GM21737 (cell line): Measurements from ENCODE around the gene VPS45.
"Not testable (repeated sequence)": the region's sequence is repeated elsewhere in the genome, so short reads cannot be mapped to it uniquely, and the experiment has no call there.

Experiments used
- ATAC-seq: cut with Tn5 transposase; IDR thresholded peaks from one replicate; pipeline ENCODE4 v1.9.1; 2021; ENCODE audit warnings: mild to moderate bottlenecking, moderate library complexity; ENCODE audit not compliant: unreplicated experiment

The VPS45 gene

DNA sequence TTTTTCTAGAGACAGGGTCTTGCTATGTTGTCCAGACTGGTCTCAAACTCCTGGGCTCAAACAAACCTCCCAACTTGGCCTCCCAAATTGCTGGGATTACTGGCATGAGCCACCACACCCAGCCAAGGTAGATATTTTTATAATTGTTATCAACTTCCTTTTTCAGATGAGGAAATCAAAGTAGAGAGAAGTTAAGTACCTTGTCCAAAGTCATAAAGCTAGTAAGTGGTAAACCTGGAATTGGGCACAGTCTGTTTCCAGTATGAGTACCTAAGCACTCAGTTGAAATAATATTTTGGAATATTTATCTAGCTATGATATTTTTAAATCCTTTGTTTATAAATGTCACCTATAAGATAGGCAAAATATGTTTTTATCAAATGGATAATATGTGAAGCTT is 59.9 kb downstream of the VPS45 start:
- ATAC-seq = no peak

DNA sequence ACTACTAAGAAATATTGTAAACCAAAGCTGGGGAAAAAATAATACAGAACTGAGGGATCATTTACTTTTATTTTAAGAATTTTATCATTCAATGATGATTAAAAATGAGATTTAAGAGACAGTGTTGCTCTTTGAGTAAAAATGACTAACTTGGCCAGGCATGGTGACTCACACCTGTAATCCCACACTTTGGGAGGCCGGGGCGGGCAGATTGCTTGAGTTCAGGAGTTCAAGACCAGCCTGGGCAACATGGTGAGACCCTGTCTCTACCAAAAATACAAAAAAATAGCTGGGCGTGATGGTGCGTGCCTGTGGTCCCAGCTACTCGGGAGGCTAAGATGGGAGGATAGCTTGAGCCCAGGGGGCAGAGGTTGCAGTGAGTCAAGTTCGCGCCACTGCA is 60.3 kb downstream of the VPS45 start:
- no peak for ATAC-seq

DNA sequence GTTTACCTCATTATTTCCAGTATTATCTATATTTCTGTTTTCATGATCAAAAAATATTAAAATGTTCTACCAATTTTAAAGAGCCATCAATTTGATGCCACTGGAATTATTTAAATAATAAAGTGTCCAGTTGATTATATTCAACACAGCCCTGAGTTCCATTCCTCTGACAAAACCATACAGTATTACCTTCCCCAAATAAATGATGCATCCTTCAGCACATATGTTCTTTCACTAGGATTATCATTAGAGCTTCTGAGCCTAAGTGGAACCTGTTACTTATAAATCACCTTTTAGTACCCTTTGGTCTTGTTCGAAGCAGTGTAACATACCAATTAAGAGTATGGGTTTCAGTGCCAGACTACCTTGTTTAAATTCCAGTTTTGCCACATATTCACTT is 64.8 kb downstream of the VPS45 start:
- no peak for ATAC-seq

DNA sequence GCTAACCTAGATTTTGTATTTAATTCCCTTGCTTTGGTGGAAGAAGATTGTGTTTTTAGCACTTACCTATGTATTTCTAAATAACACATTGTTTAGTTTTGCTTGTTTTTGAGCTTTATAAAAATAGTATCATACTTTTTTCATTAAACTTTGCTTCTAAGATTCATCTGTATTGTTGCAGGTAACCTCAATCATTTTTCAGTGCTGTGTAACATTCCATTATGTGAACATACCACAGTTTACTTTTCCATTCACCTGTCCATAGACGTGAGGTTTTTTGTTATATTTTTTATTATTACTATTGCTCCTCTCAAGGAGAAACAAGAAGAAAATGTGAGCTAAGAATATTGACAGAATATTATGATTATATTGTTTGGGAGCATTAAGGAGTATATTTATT is 67.0 kb downstream of the VPS45 start:
- no peak for ATAC-seq

DNA sequence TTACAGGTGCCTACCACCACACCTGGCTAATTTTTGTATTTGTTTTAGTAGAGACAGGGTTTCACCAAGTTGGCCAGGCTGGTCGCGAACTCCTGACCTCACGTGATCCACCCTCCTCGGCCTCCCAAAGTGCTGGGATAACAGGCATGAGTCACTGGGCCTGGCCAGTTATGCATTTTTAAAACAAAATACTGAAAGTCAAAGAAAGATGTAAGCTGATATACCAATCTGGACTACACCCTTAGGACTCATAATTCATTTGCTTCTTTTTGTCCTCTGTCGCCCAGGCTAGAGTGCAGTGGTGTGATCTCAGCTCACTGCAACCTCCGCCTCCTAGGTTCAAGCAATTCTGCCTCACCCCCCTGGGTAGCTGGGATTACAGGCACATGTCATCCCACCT is 67.8 kb downstream of the VPS45 start:
- ATAC-seq = not testable (repeated sequence)

DNA sequence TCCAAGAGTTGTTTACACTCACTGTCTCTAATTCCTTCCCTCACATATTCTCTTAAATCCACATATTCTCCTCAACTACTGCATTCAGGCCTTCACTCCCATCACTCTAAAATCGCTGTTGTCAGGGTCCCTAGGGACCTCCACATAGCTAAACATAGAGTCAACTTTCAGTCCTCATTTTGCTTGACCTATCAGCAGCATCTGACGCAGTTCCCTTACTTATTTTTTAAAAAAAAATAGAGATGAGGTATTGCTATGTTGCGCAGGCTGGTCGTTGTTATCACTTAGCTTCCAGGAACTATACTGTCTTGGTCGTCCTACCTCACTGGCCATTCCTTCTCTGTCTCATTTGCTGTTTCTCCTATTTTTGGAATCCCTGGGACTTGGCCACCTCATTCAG is 70.5 kb downstream of the VPS45 start:
- ATAC-seq = no peak

DNA sequence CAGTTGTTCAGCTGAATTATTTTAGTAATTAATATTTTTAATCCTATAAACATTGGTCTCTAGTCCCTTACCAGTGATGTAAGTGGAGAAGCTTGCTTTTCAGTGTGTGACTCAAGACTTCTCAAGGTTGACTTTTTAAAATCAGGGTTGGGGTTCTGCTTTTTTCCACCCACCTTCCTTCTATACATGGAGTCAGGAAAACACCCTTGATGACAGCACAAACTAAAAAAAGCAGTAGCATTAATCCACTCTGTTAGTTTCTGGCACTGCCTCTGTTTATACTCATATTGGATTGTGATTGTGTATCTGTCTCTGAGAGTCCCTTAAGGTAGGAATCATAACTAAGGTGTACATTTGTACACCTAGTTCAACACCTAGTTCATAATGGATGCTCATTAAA is 73.9 kb downstream of the VPS45 start:
- ATAC-seq = no peak

DNA sequence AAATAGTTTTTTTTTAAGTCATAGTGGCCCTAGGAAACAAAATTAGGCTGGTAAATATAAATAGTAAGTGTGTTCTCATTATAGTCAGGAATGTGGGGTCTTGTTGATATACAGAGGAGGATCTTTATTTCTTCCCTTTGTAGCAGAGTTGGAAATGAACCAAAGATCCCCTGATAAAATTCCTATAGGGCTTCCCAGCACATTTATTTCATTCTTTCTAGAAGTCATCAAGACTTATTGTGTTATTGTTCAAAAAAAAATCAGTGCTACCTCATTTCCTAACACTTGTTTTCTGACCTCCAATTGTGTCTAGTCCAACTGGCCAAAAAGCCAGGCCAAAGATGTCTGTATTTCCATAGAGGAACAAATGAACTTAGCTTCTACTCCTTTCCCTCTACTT is 74.5 kb downstream of the VPS45 start:
- no peak for ATAC-seq

DNA sequence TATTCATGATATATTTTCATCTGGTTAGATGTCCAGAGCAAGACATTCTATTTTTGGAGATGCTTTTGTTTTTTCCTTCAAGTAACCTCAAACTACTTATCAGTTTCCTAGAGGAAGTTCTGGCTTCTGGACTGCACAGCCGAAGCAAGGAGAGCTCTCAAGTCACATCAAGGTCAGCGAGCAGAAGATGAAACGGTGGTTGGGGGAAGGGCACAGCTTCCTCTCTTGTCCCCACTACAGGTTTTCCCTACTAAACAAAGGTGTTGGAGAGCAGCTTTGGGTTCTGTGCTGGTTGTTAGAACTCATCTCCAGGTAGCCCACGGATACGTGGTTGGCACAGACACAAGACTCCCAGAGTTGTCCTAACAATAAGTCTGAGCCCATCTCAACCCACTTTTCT is 77.0 kb downstream of the VPS45 start:
- ATAC-seq = no peak

DNA sequence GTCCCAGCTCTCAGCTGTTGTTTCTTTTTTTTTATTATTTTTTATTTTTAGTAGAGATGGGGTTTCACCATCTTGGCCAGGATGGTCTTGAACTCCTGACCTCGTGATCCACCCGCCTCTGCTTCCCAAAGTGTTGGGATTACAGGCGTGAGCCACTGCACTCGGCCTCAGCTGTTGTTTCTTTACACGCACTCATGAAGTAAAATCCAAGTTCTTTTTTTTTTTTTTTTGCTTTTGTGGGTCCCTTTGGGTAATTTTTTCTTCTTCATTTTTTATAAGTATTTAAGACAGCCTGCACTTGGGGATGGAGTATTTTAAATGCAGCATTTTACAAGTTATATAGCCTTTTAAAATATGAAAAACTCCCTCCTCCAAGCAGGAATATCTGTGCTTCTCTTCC is 78.4 kb downstream of the VPS45 start:
- not testable (repeated sequence) for ATAC-seq

DNA sequence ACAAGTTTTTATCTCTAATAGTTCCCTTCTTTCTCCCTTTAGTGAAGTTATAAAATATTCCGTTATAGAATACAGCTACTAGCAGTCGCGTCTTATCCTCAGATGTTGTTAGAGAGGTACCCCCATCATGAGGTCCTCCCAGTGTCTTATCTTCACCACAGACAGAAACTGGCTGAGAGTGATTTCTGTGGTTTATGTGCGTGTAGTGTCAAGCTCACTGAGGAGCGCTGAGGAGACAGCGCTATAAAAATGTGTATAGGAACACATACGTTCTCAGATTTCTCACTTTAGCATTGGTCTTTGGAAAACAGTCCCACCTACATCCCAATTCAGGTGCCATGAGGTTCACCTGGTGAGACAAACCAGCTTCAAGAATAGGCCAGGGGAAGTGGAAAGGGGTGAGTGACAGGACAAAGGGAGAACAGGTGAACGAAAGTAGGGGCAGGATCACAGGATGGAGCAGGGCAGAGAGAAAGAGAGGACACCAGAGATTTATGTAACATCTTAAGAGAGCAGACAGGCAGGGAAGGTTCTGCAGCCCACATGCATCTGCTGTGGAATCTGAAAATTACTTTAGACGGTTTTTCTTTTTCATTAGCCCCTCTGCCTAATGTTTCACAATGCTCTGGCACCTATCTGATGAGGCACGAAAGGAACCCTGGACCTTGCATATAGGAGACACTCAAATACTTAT is 79.4 kb downstream of the VPS45 start:
- ATAC-seq = no peak

DNA sequence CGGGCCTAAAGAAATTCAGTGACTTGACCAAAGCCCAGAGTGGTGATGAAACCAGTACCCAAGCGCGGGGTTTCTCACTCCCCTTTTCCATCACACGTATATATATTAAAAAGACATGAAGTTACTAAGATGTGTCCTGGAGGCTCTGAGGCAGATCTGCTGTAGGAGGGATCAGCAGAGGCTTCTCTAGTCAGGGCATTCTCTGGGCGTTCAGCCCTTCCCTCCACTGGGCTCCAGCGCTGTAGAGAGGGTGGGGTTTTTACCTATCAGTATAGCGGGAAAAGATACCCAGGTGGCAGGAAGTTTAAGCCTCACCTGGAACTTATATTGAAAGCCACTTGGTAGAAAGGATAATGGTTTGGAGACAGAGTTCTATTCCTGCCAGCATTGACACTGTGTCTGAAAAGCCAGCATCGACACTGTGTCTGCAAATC is 81.3 kb downstream of the VPS45 start:
- no peak for ATAC-seq

DNA sequence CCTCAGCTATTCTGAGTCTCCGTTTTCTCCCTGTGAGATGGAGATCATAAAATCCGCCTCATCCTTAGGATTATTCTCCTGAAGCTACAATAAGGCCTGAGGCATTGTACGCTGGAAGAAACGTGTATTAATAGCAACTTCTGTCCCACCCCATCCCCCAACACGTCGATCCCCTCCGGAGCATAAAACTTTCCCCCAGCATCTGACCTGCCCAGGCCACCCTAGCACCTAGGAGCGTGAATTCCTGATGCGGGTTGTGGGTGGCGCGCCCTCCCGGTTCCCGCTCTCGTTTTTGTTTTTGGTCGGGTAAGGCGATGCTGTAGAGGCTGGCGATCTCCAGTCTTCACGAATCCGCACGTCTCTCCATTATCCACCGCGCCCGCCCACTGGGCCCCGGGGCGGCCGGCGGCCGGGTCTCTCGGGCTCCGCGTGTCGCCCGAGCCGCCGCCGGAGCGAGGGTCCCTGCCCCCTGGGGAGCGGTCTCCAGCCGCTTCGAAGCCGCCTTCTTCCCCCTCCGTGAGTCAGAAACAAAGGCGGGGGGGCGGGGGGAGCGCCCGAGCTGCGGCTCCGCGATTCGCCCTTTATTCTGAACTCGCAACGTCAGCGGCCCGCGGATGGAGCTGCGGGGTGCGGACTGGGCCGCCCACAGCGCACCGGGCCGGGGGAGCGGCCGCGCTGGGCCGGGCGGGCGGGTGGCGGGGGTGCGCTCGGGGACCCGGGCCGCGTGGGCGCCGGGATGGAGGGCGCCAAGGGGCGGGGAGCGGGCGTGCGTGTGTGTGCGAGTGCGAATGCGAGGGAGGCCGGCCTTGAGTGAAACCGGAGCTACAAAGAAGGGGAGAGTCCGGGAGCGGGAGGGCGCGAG is 81.9 kb downstream of the VPS45 start, which contains the start of gene PLEKHO1:
TSS of gene PLEKHO1 (plus strand) at position 646 of the 862 bp plus-strand sequence. CDS start 342 bp downstream, outside the sequence.
- peak; percentile 49 for ATAC-seq

DNA sequence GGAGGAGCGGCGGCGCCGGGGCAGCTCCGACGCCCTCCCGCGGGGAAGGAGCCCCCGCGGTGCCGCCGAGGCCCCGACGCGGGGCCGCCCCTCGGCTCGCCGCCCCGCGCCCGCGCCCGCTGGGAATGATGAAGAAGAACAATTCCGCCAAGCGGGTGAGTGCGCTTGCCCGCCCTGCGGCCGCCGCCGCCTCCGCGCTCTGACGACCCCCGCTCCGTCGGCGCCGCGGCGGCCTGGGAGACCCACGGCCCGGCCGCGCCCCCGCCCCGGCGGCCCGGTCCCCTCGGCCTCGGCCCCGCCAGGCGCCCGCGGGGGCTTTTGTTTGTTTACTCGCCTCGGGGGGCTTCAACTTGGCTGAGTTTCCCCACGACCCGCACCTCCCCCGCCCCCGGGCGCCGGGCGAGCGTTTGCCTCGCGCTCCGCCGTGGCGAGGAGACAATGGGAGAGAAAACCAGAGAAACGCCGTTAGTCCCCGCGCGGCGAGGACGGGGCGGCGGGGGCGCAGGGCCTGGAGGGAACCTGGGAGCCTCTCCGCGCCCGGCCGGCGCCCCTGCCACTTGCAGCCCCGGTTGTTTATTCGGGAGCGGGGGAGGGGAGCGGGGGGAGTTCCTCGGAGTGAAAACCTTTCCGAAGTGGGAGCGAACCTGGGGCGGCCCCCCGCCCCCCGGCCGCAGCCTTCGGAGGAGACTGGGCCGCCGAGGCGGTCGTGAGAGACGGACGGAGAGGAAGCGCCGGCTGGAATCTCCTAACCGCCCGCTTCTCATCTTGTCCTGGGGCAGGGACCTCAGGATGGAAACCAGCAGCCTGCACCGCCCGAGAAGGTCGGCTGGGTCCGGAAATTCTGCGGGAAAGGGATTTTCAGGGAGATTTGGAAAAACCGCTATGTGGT is 82.8 kb downstream of the VPS45 start:
- peak; percentile 7 for ATAC-seq

DNA sequence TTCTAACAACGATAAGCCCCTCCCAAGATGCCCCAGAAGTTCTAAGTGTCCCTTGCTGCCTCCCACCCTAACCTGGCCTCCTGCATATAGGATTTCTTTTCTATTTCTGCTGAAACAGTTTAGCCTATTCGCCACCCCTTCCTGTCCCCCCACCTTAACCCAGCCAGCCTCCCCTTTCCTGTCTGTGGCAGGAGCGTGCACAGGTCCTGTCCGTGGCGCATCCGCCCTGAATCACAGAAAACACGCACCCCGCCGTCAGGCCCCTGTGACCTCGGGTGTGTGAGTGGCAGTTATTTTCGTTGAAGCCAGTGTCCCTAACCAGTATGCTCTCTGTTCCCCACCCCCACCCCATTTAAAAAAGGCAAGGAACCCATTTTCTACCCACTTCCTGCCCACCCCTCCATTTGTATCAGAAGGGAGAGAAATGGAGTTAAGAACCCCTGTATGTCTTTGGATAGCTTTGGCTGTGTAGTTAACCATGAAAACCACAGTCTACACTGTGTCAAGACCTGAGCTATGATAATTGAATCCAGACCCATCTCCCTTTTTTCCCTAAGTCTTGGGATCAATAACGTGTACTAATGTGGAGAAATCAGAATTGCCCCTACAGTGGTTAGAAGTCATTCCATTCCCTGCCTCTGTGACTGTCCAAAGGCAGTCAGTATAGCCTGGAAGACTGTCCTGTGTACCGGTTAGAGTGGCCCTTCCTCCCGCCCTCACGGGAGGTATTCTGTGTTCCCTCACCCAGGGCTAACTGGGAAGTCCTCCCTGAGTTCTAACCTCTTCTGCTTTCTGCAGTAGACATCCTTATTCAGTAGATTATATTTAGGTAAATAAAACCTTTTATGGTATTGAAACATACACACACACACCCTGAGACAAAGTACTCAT is 84.0 kb downstream of the VPS45 start:
- no peak for ATAC-seq

DNA sequence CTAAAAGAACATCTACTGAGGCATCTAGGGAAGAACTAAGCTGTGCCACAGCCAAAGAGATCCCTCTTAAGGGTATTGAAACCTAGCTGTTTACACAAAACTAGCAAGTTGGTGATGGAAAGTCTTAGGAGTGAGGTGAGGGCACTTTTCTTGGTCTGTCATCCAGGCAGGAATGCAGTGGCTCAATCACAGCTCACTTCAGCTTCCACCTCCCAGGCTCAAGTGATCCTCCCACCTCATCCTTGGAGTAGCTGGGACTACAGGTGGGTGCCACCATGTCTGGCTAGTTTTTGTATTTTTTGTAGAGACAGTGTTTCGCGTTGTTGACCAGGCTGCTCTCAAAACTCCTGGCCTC is 84.6 kb downstream of the VPS45 start:
- ATAC-seq = no peak

DNA sequence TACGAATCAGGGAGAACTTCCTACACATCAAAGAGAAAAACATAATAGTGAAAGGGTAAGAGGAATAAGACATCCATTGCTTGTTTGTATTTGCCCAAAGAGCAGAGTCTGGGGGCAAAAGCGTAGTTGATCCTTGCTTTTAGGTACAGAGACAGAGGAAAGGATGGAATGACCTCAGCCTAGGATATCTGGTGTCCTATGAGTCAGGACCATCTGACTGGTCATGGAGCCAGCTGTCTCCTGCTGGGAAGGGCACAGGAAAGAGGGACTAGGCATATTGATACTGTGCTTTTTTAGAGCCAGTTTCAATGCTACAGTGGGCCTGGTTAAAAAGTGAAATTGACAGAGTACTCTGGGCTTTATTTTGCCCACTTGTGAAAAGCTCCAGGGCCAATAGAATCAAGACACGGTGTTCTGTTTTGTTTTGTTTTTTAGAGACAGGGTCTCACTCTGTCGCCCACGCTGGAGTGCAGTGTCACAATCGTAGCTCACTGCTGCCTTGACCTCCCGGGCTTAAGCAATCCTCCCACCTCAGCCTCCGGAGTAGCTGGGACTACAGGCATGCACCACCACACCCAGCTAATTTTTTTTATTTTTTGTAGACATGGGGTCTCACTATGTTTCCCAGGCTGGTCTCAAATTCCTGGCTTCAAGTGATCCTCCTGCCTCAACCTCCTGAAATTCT is 85.3 kb downstream of the VPS45 start:
- no peak for ATAC-seq

DNA sequence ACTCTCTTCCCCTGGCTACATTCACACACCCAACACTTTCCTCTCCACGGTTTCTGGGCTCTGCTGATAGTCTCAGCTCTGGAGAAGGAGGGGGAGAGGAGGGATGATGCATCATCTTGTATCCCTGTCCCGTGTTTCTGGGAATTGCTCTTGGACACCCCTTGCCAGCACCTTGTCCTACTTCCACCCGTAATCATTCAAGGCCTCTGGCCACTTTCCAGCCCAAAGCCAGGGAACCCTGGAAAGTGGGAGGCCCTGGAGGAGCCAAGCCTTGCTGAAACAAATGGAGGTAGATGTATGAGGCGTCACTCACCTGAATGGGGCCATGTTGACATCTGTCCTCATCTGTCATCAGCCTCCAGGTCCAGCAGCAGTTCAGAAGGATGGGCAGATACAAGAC is 86.6 kb downstream of the VPS45 start:
- no peak for ATAC-seq

DNA sequence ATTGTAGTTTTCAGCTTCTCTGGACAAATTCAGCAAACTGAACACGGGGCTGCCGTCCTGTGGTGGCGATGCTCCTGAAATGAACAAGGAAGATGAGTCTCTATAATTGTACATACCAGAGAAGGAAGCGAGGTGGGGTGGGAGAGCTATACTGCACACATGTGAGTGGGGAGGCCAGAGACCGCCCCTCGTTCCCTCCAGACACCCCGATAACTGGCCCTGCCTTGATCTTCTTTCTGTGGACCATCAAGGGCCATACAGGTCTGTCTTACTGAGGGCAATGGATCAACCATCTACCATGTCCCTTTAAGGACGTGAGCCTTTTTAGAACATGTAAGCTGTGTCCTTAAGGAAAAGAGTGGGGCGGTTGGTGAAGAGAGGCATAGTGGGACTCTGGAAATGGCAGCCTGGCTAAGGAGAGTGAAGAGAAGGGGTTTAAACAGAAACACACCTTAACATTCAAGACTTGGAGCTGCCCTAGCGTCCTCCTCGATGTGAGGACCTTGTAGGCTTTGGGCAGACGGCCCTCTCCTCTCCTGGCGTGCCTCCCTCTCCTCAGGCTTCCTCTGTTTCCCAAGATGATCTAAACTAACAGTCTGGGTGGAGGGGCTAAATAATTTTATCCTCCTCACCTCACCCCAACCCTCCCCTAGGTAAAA is 88.0 kb downstream of the VPS45 start:
- ATAC-seq = no peak
